ENCODE results near the gene LRRTM1. TPM values are rescaled to one million over a fixed set of nuclear protein-coding genes. Genes with fewer than 3 reads are reported as not detected.

The LRRTM1 gene
- total and polyA plus RNA-seq, 2 of the 8 experiments (the other 6 are each of a cell fraction or from before 2014, with no cell fraction given) = 1.4 to 2.3 TPM

DNA sequence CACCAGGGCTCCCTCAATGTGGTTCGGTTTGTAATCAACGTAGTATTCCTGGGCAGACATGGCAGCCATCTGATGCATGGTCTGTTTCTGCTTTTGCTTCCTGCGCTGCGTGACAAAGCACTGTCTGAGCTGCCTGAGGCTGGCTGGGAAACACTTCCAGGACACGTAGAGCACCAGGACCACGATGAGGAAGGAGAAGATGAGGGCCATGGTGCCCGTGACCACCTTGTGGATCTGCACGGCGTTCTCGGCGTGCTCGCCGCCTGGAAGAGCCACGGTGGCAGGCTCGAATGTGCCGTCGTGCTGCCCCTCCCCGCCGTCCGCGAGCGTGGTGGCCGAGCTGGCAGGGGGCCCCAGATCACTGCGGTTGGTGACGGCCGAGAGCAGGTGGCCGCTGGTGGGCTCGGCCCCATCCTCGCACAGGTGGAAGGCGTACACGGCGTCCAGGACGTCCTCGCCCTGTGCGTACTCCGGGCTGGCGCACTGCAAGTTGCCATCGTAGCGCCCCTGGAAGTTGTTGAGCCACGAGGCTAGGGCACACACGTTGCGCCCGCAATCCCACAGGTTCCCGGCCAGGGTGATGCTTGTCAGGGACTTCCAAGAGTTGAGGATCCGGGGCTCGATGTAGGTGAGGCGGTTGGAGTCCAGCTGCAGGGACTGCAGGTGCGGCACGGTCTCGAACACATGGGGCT is 2.1 kb downstream of the LRRTM1 start (continued):
- TF ChIP-seq SIRT6 (IDR thresholded peaks at IDR 0.05; ENCODE audit: low read length) (no peak), EGR1 (IDR thresholded peaks at IDR 0.05; ENCODE audit: borderline replicate concordance, low read depth, low read length) (no peak), CREB1 (IDR thresholded peaks at IDR 0.05) (no peak), KDM4A (IDR thresholded peaks at IDR 0.05; ENCODE audit: low read depth, low read length, severe bottlenecking) (peak; percentile 62), CBX8 (IDR thresholded peaks at IDR 0.05; ENCODE audit: borderline replicate concordance, low read depth, low read length) (no peak; the same call in 1 of the 2 replicates), SRF (IDR thresholded peaks at IDR 0.05; ENCODE audit: low read depth, low read length) (no peak), POU5F1 (IDR thresholded peaks at IDR 0.05; ENCODE audit: low read depth, low read length) (no peak), SAP30 (IDR thresholded peaks at IDR 0.05; ENCODE audit: insufficient read depth, insufficient replicate concordance, low read length) (no peak), CTBP2 (IDR thresholded peaks at IDR 0.05; ENCODE audit: borderline replicate concordance, insufficient read depth, insufficient read length, low read length) (no peak), EZH2 (IDR thresholded peaks at IDR 0.05; ENCODE audit: low read depth, low read length, severe bottlenecking) (peak; percentile 94), RAD21 (IDR thresholded peaks at IDR 0.05 in 1 of 2, conservative IDR thresholded peaks at IDR 0.05 in 1 of 2; ENCODE audit: low read depth in 2 of 2, low read length in 2 of 2) (no peak)
- TF ChIP-seq, protein P1, sequence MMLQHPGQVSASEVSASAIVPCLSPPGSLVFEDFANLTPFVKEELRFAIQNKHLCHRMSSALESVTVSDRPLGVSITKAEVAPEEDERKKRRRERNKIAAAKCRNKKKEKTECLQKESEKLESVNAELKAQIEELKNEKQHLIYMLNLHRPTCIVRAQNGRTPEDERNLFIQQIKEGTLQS (IDR thresholded peaks at IDR 0.05; ENCODE audit: insufficient read depth, low read depth, low read length) = no peak
- TF ChIP-seq, protein P2, sequence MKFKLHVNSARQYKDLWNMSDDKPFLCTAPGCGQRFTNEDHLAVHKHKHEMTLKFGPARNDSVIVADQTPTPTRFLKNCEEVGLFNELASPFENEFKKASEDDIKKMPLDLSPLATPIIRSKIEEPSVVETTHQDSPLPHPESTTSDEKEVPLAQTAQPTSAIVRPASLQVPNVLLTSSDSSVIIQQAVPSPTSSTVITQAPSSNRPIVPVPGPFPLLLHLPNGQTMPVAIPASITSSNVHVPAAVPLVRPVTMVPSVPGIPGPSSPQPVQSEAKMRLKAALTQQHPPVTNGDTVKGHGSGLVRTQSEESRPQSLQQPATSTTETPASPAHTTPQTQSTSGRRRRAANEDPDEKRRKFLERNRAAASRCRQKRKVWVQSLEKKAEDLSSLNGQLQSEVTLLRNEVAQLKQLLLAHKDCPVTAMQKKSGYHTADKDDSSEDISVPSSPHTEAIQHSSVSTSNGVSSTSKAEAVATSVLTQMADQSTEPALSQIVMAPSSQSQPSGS (IDR thresholded peaks at IDR 0.05; ENCODE audit: low read length) = no peak
